H9 (cell line): ENCODE results near the gene COL19A1. TPM values are rescaled to one million over a fixed set of nuclear protein-coding genes. Genes with fewer than 3 reads are reported as not detected.

Source experiments
- DNase-seq: peaks from one replicate; pipeline ENCODE4 v3.0.0-alpha.2; 2017
- H2AFZ ChIP-seq: one replicate; pipeline ENCODE4 v1.6.1; 2013; ENCODE audit warnings: mild to moderate bottlenecking, low read length, control low read depth, moderate library complexity
- H2AK5ac ChIP-seq: 2 replicates; pipeline ENCODE4 v1.6.1; 2013; ENCODE audit warnings: low read length, control low read depth, mixed read lengths; ENCODE audit not compliant: insufficient read length
- H2BK120ac ChIP-seq: one replicate; pipeline ENCODE4 v1.6.1; 2013; ENCODE audit warnings: low read depth, mild to moderate bottlenecking, low read length, control low read depth, inconsistent platforms; ENCODE audit not compliant: poor library complexity, severe bottlenecking
- H2BK12ac ChIP-seq: 2 replicates; pipeline ENCODE4 v1.6.1; 2013; ENCODE audit warnings: low read length, control low read depth, mixed read lengths, low read depth; ENCODE audit not compliant: insufficient read length
- H2BK15ac ChIP-seq: 2 replicates; pipeline ENCODE4 v1.6.1; 2013; ENCODE audit warnings: low read depth, low read length, control low read depth
- H2BK20ac ChIP-seq: one replicate; pipeline ENCODE4 v1.6.1; 2013; ENCODE audit warnings: low read depth, mild to moderate bottlenecking, low read length, control low read depth, inconsistent platforms; ENCODE audit not compliant: poor library complexity, severe bottlenecking
- H2BK5ac ChIP-seq: 2 replicates; pipeline ENCODE4 v1.6.1; 2013; ENCODE audit warnings: low read length, control low read depth, mixed read lengths; ENCODE audit not compliant: insufficient read length
- H3K14ac ChIP-seq: 2 replicates; pipeline ENCODE4 v1.6.1; 2013; ENCODE audit warnings: low read length, control low read depth; ENCODE audit not compliant: insufficient read depth
- H3K18ac ChIP-seq: 2 replicates; pipeline ENCODE4 v1.6.1; 2013; ENCODE audit warnings: low read depth, mild to moderate bottlenecking, mixed read lengths, low read length, control low read depth; ENCODE audit not compliant: insufficient read length
- H3K23ac ChIP-seq: 2 replicates; pipeline ENCODE4 v1.6.1; 2013; ENCODE audit warnings: low read length, control low read depth, mixed read lengths, low read depth; ENCODE audit not compliant: insufficient read length
- H3K23me2 ChIP-seq: 2 replicates; pipeline ENCODE4 v1.6.1; 2013; ENCODE audit warnings: low read depth, mild to moderate bottlenecking, mixed read lengths, low read length, control low read depth; ENCODE audit not compliant: insufficient read length, poor library complexity, severe bottlenecking
- H3K27ac ChIP-seq: 2 replicates; pipeline ENCODE4 v1.5.1; 2013; ENCODE audit warnings: low read length, control low read depth, mixed read lengths, low read depth; ENCODE audit not compliant: insufficient read length
- H3K27me3 ChIP-seq: 2 replicates; pipeline ENCODE4 v1.6.1; 2013; ENCODE audit warnings: low read length, control low read depth, inconsistent platforms; ENCODE audit not compliant: insufficient read depth
- H3K4ac ChIP-seq: 2 replicates; pipeline ENCODE4 v1.6.1; 2013; ENCODE audit warnings: low read depth, mild to moderate bottlenecking, control low read depth, inconsistent platforms, low read length, moderate library complexity
- H3K4me1 ChIP-seq: 2 replicates; pipeline ENCODE4 v1.6.1; 2013; ENCODE audit warnings: low read length, control low read depth, inconsistent platforms; ENCODE audit not compliant: insufficient read depth
- H3K4me2 ChIP-seq: 2 replicates; pipeline ENCODE4 v1.6.1; 2013; ENCODE audit warnings: low read length, control low read depth, mixed read lengths; ENCODE audit not compliant: insufficient read length, insufficient read depth
- H3K56ac ChIP-seq: 2 replicates; pipeline ENCODE4 v1.6.1; 2013; ENCODE audit warnings: low read depth, mild to moderate bottlenecking, mixed read lengths, low read length, control low read depth; ENCODE audit not compliant: insufficient read length
- H3K79me1 ChIP-seq: 2 replicates; pipeline ENCODE4 v1.6.1; 2013; ENCODE audit warnings: low read depth, mild to moderate bottlenecking, moderate library complexity, low read length, control low read depth, inconsistent platforms; ENCODE audit not compliant: insufficient read depth, poor library complexity, severe bottlenecking
- H3K79me2 ChIP-seq: 2 replicates; pipeline ENCODE4 v1.6.1; 2013; ENCODE audit warnings: low read length, control low read depth, inconsistent platforms; ENCODE audit not compliant: insufficient read depth
- H3K9ac ChIP-seq: 2 replicates; pipeline ENCODE4 v1.6.1; 2013; ENCODE audit warnings: low read length, control low read depth, mixed read lengths; ENCODE audit not compliant: insufficient read length; ENCODE audit errors: extremely low read depth
- H3K9me3 ChIP-seq: one replicate; pipeline ENCODE4 v1.6.1; 2013; ENCODE audit warnings: low read depth, low read length, inconsistent platforms; ENCODE audit not compliant: control insufficient read depth
- H3T11ph ChIP-seq: one replicate; pipeline ENCODE4 v1.6.1; 2013; ENCODE audit warnings: mild to moderate bottlenecking, low read length, control low read depth, inconsistent platforms
- H4K20me1 ChIP-seq: one replicate; pipeline ENCODE4 v1.6.1; 2013; ENCODE audit not compliant: control insufficient read depth, insufficient read length, insufficient read depth
- H4K5ac ChIP-seq: 2 replicates; pipeline ENCODE4 v1.6.1; 2013; ENCODE audit warnings: low read depth, mild to moderate bottlenecking, mixed read lengths, low read length, control low read depth; ENCODE audit not compliant: insufficient read length
- H4K8ac ChIP-seq: replicated peaks from 2 replicates; pipeline ENCODE4 v1.6.1; 2013; ENCODE audit warnings: low read length, control low read depth, mixed read lengths, low read depth; ENCODE audit not compliant: insufficient read length
- H4K91ac ChIP-seq: 2 replicates; pipeline ENCODE4 v1.6.1; 2013; ENCODE audit warnings: low read depth, mild to moderate bottlenecking, moderate library complexity, mixed read lengths, low read length, control low read depth; ENCODE audit not compliant: insufficient read length
- H3K27ac Mint-ChIP-seq, 3 experiments: 2 replicates in 2 of 3; 3 replicates in 1 of 3; pipeline ENCODE4 v1.8.0; 2020 to 2021; ENCODE audit warnings: mixed read lengths in 3 of 3, mild to moderate bottlenecking in 1 of 3, moderate library complexity in 1 of 3
- H3K27me3 Mint-ChIP-seq: 2 replicates; pipeline ENCODE4 v1.8.0; 2021; ENCODE audit warnings: low read depth, mild to moderate bottlenecking, moderate library complexity, mixed read lengths
- H3K36me3 Mint-ChIP-seq, 3 experiments: 2 replicates in 2 of 3; 3 replicates in 1 of 3; pipeline ENCODE4 v1.8.0; 2020 to 2021; ENCODE audit warnings: low read depth in 3 of 3, mixed read lengths in 3 of 3; ENCODE audit not compliant: insufficient read depth in 1 of 3
- H3K4me1 Mint-ChIP-seq, 2 experiments: 2 replicates each; pipeline ENCODE4 v1.8.0; 2020; ENCODE audit warnings: mixed read lengths in 2 of 2
- H3K4me3 Mint-ChIP-seq, 2 experiments: 2 replicates in 1 of 2; 3 replicates in 1 of 2; pipeline ENCODE4 v1.8.0; 2020 to 2021; ENCODE audit warnings: mild to moderate bottlenecking in 2 of 2, mixed read lengths in 2 of 2, moderate library complexity in 1 of 2
- H3K9me3 Mint-ChIP-seq, 2 experiments: 2 replicates in 1 of 2; 3 replicates in 1 of 2; pipeline ENCODE4 v1.8.0; 2020; ENCODE audit warnings: mild to moderate bottlenecking in 2 of 2, mixed read lengths in 2 of 2, moderate library complexity in 1 of 2
- WGBS: extraction: QIAGEN DNeasy Blood & Tissue Kit; methylation state at CpG from one replicate; pipeline ENCODE4 v1.1.7; 2013; ENCODE audit warnings: missing lambda C conversion rate, low lambda C conversion rate, mixed read lengths; ENCODE audit not compliant: insufficient read length; ENCODE audit errors: extremely low coverage; 5-methylcytosine and 5-hydroxymethylcytosine counted together
- total RNA-seq: library from RNA; stranded (reverse); gene quantifications from 2 replicates; pipeline ENCODE4 v1.2.1, GENCODE V29; 2021
- TF ChIP-seq, protein P1 (sequence below): fragments of 200-600 bp; sonication (generic); conservative IDR thresholded peaks from 3 replicates; pipeline ENCODE4 v1.8.0; 2021; ENCODE audit warnings: antibody characterized with exemption, mild to moderate bottlenecking

Gene COL19A1
- total RNA-seq, 1 experiment from 2014 or later, result not detected

DNA sequence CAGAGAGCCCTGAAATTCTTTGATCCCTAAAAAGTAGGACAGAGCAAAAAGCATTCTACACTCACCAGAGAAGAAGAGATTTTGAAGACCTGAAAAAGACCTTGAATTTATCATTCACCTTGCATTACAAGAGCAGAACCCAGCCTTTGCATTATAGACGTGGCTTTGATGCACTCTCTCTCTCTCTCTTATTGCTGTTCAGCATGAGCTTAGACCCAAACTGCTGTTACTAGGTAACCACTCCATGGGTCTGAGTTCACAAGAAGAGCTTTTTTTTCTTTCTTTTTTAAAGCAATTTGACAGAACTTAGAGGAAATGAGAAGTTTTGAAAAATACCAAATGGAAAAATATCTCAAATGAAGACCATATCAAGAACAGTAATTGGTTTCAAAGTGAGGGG, 392.1 kb downstream of the COL19A1 start:
- DNase-seq, result no peak
- H3K36me3 Mint-ChIP-seq, result peaks cover 0 to 3% (median 0%) of the 10 kb centered on the region in 3 experiments; a peak in 1 of 7 replicates
- no peak overlapping the region for H3T11ph ChIP-seq
- no CpG with 5 or more reads among the region's 1 CpG for WGBS
- no peak overlapping the region for H2AK5ac ChIP-seq
- H4K20me1 ChIP-seq, result no peaks in the 10 kb centered on the region
- no peak overlapping the region for H2BK15ac ChIP-seq
- no peak overlapping the region for H3K27ac Mint-ChIP-seq
- H3K56ac ChIP-seq, result no peak overlapping the region
- H3K79me1 ChIP-seq, result no peaks in the 10 kb centered on the region
- H2AFZ ChIP-seq, result no peak overlapping the region
- H2BK120ac ChIP-seq, result no peak overlapping the region
- no peaks in the 10 kb centered on the region for H3K4me1 ChIP-seq
- H3K4ac ChIP-seq, result no peak overlapping the region
- H3K4me1 Mint-ChIP-seq, result peaks cover 0 to 3% of the 10 kb centered on the region in 2 experiments; a peak in 2 of 4 replicates
- no peaks in the 10 kb centered on the region; the same call in 1 of the 2 replicates for H3K27me3 Mint-ChIP-seq
- H3K23ac ChIP-seq, result no peak overlapping the region
- no peak overlapping the region for H2BK5ac ChIP-seq
- H4K8ac ChIP-seq, result no peak overlapping the region
- H3K9me3 ChIP-seq, result no peaks in the 10 kb centered on the region
- TF ChIP-seq, protein P1, sequence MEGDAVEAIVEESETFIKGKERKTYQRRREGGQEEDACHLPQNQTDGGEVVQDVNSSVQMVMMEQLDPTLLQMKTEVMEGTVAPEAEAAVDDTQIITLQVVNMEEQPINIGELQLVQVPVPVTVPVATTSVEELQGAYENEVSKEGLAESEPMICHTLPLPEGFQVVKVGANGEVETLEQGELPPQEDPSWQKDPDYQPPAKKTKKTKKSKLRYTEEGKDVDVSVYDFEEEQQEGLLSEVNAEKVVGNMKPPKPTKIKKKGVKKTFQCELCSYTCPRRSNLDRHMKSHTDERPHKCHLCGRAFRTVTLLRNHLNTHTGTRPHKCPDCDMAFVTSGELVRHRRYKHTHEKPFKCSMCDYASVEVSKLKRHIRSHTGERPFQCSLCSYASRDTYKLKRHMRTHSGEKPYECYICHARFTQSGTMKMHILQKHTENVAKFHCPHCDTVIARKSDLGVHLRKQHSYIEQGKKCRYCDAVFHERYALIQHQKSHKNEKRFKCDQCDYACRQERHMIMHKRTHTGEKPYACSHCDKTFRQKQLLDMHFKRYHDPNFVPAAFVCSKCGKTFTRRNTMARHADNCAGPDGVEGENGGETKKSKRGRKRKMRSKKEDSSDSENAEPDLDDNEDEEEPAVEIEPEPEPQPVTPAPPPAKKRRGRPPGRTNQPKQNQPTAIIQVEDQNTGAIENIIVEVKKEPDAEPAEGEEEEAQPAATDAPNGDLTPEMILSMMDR, result no peak
- no peak overlapping the region for H3K9ac ChIP-seq
- no peak overlapping the region for H3K4me3 Mint-ChIP-seq
- no peaks in the 10 kb centered on the region for H3K79me2 ChIP-seq
- no peak overlapping the region for H2BK12ac ChIP-seq
- H3K14ac ChIP-seq, result no peak overlapping the region
- no peak overlapping the region for H3K4me2 ChIP-seq
- H3K27ac ChIP-seq, result no peak overlapping the region
- H3K18ac ChIP-seq, result no peak overlapping the region
- no peak overlapping the region for H2BK20ac ChIP-seq
- H4K91ac ChIP-seq, result no peak overlapping the region
- H3K9me3 Mint-ChIP-seq, result no peaks in the 10 kb centered on the region
- no peaks in the 10 kb centered on the region for H3K23me2 ChIP-seq
- no peak overlapping the region for H4K5ac ChIP-seq
- H3K27me3 ChIP-seq, result no peaks in the 10 kb centered on the region

Other genes with a start within 250 kb of the COL19A1 start
- gene LMBRD1, start 69.5 kb upstream of the COL19A1 start, total RNA-seq, result 16.9 and 17.0 TPM in 2 replicates